ENCODE results near the gene TEX14.

The TEX14 gene

GRCh38 chr17:58529275-58529674, 162.6 kb downstream of the TEX14 start:
- DNase-seq (ENCODE audit: low read depth, low spot score) = no peak

DNA sequence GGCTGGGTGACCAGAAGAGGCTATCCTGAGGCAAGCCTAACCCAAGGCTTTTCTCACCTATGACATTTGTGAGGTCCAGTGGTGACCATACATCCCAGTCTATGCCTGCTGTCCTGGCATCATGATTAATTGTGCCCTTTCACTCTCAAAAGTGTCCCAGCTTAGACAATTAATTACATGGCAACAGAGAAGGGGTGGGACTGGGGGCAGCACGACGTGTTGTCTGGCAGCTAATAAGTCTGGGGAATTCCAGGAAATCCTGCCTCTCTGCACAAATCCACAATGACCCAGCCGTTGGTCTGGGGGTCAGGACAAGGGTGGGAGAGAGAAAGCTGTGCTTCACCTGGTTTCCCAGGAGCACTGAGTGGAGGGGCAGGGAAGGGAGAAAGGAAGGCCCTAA, 163.4 kb downstream of the TEX14 start:
- no peak for DNase-seq (ENCODE audit: low read depth, low spot score)

DNA sequence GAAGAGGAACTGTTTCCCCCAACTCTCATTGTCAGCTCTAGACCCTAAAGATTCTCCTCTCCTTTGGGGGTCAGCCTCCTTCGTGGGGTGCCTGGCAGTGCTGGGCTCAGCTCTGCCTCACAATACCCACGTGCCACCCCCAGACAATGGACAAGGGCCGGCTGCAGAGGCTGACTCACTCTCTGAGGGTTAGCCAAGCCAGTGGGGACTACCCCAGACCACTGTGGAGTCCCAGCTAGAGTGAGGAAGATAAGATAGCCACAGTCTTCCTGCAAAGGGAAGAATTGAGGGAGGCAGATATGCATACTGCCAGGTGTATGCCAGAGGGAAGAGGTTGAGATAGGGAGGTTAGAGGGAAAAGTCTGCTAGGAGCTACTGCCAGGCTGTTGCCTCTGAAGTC, 163.9 kb downstream of the TEX14 start:
- no peak for DNase-seq (ENCODE audit: low read depth, low spot score)

DNA sequence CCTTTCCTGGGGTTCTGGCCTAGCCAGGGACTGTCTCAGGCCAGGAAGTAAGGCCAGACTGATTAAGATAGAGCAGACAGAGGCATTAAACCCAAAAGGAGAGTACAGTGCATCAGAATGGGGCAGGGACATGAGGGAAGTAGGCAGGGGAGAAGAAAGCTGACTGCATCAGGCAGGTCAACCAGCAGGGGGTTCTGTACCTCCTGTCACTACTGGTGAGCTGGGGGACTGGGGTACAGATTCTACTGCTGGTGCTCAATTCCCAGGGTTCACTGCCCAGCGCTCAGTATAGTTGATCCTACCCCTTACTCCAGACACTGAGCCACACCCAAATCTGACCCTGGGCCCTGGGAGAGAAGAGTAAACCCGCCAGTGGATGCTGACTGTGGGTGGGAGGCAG, 164.5 kb downstream of the TEX14 start:
- no peak for DNase-seq (ENCODE audit: low read depth, low spot score)

- peak; percentile 45 for DNase-seq (ENCODE audit: low read depth, low spot score)
Observed at GRCh38 chr17:58525239-58525638, 166.6 kb downstream of the TEX14 start.

DNA sequence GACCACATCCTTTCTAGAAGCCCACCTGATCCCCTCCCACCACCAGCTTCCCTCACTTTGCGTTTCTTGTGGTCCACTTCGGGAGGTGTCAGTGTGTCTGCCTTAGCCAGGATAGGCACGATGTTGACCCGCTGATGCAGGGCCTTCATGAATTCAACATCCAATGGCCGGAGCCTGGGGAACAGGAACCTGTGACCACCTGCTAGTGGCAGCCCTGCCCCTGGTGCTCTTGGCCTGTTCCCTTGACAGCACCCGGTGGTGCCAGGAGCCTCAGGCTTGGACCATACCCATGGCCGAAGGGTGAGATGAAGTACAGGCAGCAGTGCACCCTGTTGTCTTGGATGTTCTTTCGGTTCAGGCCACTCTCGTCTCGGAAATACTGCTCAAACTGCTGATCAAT, 170.2 kb downstream of the TEX14 start:
- no peak for DNase-seq (ENCODE audit: low read depth, low spot score)

GRCh38 chr17:58520843-58521430, 170.9 kb downstream of the TEX14 start:
- no peak for DNase-seq (ENCODE audit: low read depth, low spot score)

DNA sequence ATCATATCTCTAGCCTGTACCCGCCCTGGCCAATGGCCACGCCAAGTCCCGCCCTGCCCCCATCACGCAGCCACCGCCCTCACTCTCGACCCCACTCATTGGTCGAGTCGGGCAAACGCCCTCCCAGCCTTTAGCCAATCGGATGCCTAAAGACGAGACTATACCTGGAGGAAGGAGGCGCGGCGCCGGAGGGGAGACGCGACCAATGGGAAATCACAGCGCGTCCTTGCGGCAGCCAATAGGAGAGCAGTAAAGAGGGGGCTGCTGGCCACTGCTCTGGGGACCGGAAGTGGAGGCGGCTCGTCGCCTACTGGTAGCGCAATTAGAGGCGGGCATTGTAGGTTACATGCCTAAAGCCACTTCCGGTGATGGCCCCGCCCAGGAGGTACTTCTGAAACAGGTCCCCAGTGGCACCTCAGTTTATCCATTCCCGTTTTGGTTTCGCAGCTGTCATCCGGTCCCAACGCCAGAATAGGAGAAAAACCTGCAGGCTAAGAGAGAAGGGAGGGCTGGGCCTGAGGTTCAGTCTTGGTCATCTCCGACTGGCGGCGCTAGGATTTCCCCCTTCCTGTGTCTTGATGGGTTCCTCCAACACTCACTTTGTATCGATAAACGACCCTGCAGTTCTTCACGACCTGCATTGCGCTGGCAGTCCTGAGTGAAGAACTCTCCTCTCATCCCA, 173.8 kb downstream of the TEX14 start:
- peak; percentile 99 for DNase-seq (ENCODE audit: low read depth, low spot score)

GRCh38 chr17:58517378-58517927, 174.4 kb downstream of the TEX14 start:
- DNase-seq (ENCODE audit: low read depth, low spot score) = no peak

DNA sequence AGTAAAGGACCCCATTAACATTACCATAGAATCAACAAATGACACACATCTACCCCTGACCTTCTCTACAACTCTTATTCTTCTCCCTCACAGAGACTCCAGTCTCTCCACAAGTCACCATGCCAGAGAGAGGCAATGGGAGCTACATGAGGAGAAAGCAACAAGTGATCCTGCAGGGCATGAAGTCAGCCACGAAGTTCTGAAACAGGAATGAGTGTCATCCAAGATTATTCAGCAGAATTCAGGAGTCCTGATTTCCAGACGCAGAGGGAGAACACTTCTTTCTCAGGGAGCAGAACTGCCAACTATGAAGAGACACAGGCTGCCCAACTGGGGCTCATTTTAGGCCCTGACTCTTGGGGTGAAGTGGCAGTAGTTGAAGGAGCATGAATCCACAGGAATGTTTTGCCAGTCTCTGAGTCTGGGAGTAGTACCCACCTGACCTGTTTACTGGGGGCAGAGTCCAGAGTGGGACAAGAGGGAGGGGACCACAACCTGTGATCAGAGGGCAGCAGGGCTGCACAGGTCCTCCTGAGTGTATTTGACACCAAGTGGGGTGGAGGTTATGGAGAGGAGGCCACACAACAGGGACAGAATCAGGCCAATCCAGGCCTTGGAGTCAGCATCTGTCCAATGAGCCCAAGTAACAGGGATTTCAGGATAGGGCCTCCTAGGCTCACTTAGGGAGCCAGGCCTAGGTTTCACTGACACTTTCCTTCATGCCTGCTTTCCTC, 175.0 kb downstream of the TEX14 start:
- no peak for DNase-seq (ENCODE audit: low read depth, low spot score)

- no peak for DNase-seq (ENCODE audit: low read depth, low spot score)
Observed at GRCh38 chr17:58515286-58515685, 176.6 kb downstream of the TEX14 start.

DNA sequence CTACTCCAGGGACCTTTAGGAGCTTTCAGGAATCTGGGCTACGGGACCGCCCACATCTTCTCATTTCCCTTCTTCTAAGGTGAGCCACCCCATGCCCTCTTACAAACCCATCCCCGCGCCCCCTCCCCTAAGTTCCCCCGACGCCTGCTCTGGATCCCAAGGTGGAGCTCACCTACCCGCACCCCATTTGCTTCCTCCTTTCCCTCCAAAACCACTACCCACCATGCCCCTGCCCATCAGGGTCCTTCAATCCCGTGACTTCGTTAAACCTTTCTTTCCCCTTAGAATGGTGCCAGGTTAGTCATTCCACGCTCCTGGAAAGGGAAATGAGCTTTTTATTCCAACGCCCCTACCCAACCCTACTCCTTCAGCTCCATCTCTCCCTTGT, 177.1 kb downstream of the TEX14 start:
- DNase-seq (ENCODE audit: low read depth, low spot score) = no peak

- no peak for DNase-seq (ENCODE audit: low read depth, low spot score)
Observed at GRCh38 chr17:58513965-58514769, 177.7 kb downstream of the TEX14 start, which contains the start of gene MTMR4. Gene MTMR4, minus strand, starts transcription at chr17:58514638. Its CDS starts 231 bp downstream, at chr17:58514407.

DNA sequence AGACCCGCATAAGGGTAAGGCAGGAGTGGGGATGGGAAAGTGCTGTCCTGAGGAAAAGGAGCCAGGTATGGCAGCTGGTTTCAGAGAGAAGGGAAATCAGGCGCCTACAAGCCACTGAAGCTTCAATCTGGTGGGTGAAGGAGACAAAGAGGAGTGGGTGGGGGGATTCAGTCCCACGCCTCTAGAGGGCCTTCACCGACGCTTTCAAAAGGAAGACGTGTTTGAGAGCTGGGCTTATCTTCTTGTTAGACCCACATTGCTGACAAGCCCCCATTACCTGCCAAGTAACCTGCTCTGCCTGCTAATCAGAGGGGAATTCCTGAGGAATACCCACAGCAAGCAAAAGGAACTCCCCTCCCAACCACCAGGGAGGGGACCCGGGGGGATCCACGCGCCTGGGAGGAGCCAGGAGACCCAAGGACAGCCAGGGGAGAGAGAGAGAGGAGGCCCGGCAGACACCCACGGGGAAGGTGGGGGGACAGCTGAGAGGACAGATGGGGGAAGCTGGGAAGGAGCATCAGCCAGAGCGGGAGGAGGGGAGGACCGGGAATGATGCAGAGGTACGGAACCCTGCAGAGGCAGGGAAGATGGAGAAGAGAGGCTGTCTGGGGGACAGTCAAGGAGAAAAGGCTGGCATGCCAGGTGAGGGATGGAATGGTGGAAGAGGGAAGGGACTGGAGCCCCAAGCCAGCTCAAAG, 178.4 kb downstream of the TEX14 start:
- DNase-seq (ENCODE audit: low read depth, low spot score) = no peak

DNA sequence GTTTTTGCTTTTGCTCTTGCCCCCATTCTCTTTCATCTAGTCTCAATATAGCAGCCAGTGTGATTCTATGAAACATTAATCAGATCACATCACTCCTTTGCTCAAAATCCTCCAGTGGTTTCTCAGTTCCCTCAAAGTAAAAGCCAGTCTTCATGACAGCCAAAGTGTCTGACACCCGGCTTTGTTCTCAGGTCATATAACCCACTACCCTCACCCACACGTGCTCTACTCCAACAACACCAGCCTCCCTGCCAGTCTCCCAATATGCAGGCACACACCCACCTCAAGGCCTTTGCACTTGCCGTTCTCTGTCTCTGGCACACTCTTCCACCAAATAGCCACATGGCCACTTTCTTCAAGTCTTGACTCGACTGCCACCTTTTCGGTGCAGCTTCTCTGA, 181.8 kb downstream of the TEX14 start:
- DNase-seq (ENCODE audit: low read depth, low spot score) = no peak

- DNase-seq (ENCODE audit: low read depth, low spot score) = no peak
Observed at GRCh38 chr17:58508341-58509067, 183.3 kb downstream of the TEX14 start.

GRCh38 chr17:58507123-58507634, 184.7 kb downstream of the TEX14 start:
- DNase-seq (ENCODE audit: low read depth, low spot score) = no peak
